Lower leg skin (tissue), 3 donors: ENCODE results near the gene CPD.

Experiments
- CTCF ChIP-seq, 3 donors: fragments of 450-650 bp; IDR thresholded peaks; one replicate each; pipeline ENCODE4 v1.5.1; 2016; ENCODE audit warnings: antibody characterized with exemption in 3 of 3, mild to moderate bottlenecking in 3 of 3, moderate library complexity in 2 of 3
- POLR2A ChIP-seq, 2 donors: fragments of 450-650 bp; IDR thresholded peaks; one replicate each; pipeline ENCODE4 v1.6.1; 2016 to 2017; ENCODE audit warnings: antibody characterized with exemption in 2 of 2, mild to moderate bottlenecking in 1 of 2, moderate library complexity in 1 of 2

- TF ChIP-seq CTCF (IDR thresholded peaks at IDR 0.05) = no peak
- no peak for TF ChIP-seq POLR2A (IDR thresholded peaks at IDR 0.05)
Observed at GRCh38 chr17:30413109-30413508, 34.4 kb downstream of the CPD start.
